DOHH2 (cell line): ENCODE measurements around the gene CCDC120.

Experiments used
- CTCF ChIP-seq: fragments of 200-600 bp; sonication (generic); IDR thresholded peaks from one replicate; pipeline ENCODE4 v1.5.1; 2014; ENCODE audit warnings: antibody characterized with exemption, mild to moderate bottlenecking, low read depth, low read length; ENCODE audit not compliant: poor library complexity, severe bottlenecking
- EZH2phosphoT487 ChIP-seq: fragments of 200-600 bp; sonication (generic); IDR thresholded peaks from 2 replicates; pipeline ENCODE4 v1.6.1; 2017; ENCODE audit warnings: borderline replicate concordance, mild to moderate bottlenecking, antibody characterized with exemption, low read length, moderate library complexity, mixed read lengths

GRCh38 chrX:49030283-49030682 lies 28.5 kb upstream of the CCDC120 start:
- TF ChIP-seq CTCF (no peak), EZH2phosphoT487 (no peak)
